ENCODE measurements around the gene TNFSF13B.

- TF ChIP-seq CTCF (IDR thresholded peaks at IDR 0.05; ENCODE audit: low read depth, low read length) (no peak), EZH2phosphoT487 (IDR thresholded peaks at IDR 0.05; ENCODE audit: low read depth) (no peak)
Observed at GRCh38 chr13:108349269-108349668, 79.8 kb downstream of the TNFSF13B start.
